Stimulated activated CD4-positive, alpha-beta T cell treated with anti-CD3 and anti-CD28 coated beads, Interleukin-2, amount 100 ng/mL, for 24 hours (primary cell): Measurements from ENCODE around the gene DYNLRB1.
"Not testable (repeated sequence)": the region's sequence is repeated elsewhere in the genome, so short reads cannot be mapped to it uniquely, and the experiment has no call there.

ENCODE experiments used
- DNase-seq, 2 donors: peaks; one replicate each; pipeline ENCODE4 v3.0.0-alpha.2; 2020

DYNLRB1 gene

DNA sequence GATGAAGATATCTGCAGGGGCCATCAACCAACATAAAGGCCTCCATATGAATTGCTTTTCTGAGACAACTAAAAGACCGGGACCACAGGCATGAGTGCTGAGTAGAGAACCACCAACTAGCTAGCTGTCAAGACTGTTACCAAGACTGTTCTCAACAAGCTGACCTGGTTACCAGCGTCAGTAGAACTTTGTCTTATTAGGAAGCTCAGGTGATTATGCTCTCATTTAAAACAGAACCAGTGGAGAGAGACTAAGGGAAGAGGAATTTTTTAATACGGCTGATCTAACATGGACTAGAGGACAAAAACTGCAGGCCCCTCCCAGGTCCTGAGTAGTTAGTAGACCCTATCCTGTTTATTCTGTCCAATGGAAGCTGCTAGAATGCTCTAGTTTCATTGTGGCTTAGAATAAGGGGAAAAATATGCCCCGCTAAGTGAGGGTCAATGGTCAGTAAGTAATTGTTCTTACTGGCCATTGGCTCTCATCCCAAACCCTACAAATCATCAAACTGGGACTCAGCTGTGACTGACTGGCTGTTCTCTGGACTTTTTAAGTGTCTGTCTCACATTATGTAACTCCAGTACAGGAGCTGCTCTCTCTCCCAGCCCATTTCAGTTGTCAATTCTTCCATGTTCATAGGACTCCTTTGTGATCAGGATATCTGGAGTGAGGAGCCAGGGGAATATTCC lies 3.8 kb upstream of the DYNLRB1 start:
- no peak for DNase-seq

DNA sequence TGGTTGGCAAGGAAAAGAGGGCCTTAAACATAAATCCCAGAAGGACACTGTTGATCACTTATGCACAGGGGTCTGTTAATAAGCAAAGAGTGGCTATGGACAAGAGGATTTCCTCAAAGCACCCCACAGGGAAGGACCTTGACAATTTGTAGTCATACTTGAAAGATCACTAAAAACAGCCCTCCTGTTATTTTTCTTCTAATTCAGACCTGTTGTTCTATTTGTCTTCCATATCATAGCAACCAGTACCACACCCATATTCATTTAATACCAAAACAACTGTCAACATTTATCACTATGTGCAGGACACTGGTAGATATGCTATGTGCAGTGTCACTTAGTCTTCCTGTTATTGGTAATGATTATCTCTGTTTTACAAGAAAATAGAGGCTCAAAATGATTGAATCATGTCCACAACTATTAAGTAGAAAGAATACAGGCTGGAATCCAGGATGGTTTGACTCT lies 3.2 kb upstream of the DYNLRB1 start:
- DNase-seq = no peak

DNA sequence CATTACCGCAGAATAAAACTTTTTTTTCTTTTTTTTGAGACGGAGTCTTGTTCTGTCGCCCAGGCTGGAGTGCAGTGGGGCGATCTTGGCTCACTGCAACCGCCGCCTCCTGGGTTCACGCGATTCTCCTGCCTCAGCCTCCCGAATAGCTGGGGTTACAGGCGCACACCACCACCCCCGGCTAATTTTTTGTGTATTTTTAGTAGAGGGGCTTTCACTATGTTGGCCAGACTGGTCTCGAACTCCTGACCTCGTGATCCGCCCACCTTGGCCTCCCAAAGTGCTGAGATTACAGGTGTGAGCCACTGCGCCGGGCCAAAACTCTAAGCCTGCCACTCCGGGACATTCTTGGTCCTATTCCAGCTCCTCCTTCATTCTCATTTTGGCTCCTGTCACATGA lies 2.2 kb upstream of the DYNLRB1 start:
- DNase-seq = not testable (repeated sequence)

DNA sequence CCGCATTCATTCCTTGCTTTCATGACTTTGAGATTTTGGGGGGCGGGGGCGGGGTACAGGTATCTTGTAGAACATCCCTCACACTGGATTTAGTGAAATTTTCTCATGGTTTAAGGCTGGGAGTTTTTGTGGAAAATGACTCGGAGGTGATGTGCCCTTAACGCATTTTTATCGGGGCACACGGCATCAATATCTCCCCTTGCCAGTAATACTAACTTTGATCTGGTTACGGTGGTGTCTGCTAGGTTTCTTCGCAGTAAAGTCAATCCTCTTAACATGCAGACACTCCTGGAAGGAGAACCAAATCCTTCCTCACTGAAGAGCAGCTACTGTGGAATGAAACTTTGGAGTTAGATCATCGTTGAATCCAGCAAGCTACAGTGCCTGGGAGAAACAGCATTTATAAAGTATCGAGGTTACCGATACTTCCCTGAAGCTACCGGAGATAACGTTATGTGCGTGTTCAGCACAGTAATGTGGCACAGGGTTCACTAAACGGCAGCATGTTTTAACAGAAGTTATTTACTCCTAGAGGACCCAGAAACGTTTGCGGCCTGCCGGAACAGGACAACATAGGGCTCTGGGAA lies 1.2 kb upstream of the DYNLRB1 start:
- DNase-seq = no peak

GRCh38 chr20:34515484-34516246 lies 557 bp upstream of the DYNLRB1 start:
- DNase-seq = peak; percentile 69 to 70

DNA sequence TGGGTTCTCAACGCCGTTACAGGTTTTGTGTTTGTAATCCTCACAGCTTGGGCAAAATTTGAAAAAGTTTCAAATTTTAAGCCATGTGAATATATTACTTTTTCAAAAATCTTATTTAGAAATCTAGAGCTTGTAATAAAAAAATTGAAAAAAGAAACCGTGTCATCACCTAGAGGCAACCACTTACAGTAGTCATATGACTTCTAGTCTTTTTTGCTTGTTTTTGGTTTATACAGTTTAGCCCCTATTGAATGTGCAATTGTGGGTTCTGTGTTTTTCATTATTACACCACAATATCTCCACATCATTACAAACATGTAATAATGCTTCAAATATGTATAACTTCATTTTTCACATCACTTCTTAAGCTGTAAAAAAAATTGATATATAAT lies 888 bp downstream of the DYNLRB1 start:
- DNase-seq = no peak

DNA sequence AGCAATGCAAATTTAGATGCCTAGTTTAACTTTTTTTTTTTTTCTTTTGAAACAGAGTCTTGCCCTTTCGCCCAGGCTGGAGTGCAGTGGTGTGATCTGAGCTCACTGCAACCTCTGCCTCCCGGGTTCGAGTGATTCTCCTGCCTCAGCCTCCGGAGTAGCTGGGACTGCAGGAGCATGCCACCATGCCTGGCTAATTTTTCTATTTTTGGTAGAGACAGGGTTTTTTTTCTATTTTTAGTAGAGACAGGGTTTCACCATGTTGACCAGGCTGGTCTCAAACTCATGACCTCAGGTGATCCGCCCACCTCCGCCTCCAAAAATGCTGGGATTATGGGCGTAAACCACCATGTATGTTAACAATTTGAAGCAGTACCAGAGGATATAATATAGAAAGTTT lies 2.6 kb downstream of the DYNLRB1 start:
- DNase-seq = not testable (repeated sequence)

GRCh38 chr20:34519841-34520240 lies 3.6 kb downstream of the DYNLRB1 start:
- DNase-seq = not testable (repeated sequence)

GRCh38 chr20:34522969-34523871 lies 7.0 kb downstream of the DYNLRB1 start:
- DNase-seq = peak; percentile 58 to 64

- peak in 1 of 2 donors; percentile 4 for DNase-seq
Measured at GRCh38 chr20:34524426-34524825, 8.2 kb downstream of the DYNLRB1 start.

GRCh38 chr20:34525342-34525708 lies 9.1 kb downstream of the DYNLRB1 start:
- DNase-seq = no peak

GRCh38 chr20:34525709-34526416 lies 9.6 kb downstream of the DYNLRB1 start:
- DNase-seq = no peak

- DNase-seq = no peak
Measured at GRCh38 chr20:34526466-34526865, 10.2 kb downstream of the DYNLRB1 start.

- DNase-seq = no peak
Measured at GRCh38 chr20:34527016-34527415, 10.8 kb downstream of the DYNLRB1 start.

DNA sequence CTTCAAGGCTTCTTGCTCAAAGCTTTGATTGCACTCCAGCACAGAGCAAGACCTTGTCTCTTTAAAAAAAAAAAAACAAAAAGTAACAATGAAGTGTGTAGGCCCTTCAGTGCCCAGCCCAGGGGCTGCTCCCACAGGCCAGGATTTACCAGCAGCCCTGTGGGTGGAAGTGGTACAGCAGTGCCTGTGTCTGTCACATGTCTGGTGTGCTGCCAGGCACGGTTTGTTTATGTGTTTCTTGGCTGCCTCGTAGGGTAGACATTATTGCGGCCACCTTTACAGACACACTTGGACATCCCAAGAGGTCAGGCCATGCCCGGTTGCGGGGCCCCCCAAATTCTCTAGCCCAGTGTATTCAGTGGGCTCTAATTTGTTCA lies 12.7 kb downstream of the DYNLRB1 start:
- DNase-seq = no peak

DNA sequence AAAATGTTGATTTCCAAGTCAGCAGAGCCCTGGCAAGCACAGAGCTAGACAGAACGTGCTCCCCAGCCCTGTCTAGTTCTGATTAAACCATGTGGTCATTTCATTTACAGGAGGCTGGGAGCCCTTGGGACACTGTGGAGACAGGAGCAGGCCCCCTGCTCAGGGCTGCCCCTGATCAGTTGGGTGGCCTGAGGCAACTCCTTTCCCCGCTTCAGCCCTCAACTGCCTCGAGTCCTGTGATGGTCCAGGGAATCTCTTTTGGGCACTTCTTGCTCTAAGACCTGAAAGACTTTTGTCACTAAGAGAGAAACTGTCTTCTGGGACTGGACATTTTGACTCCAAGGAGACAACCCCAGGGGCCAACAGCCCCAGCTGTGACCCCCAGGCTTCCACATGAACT lies 13.5 kb downstream of the DYNLRB1 start:
- no peak for DNase-seq

DNA sequence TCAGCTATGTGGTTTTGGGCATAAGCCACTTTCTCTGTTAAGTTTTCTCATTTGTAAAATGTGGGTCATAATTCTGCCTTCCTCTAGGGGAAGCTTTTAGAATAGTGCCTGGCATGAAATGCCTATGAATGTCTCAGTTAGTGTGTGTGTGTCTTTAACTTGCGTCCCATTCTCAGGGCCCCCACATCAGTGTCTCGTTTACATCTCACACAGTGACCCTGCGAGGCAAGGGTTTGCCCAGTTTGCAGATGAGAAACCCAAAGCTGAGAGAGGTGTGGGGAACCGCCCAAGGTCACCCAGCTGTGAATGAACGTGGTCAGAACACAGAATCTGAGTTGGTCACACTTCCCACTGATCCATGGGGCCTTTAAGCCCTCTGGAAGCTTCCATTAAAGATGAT lies 14.1 kb downstream of the DYNLRB1 start:
- DNase-seq = no peak

GRCh38 chr20:34531608-34532265 lies 15.5 kb downstream of the DYNLRB1 start:
- DNase-seq = no peak

DNA sequence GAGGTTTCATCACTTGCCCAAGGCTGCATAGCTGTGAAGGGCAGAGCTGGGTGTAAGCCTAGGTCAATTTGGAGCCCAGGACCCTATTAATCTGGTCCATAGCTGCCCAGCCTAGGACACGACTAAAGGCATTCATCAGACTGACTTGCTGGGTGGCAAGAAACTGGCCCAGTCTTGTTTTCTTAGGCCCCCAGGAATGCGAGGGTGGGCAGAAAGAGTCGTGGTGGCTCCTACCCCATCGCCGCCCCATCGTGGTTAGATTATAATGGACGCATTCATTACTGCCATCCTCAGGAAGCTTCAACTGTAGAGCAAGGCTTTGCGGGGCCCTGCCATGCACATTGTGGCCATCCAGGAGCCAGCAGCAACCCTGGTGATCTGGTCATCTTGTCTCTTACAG lies 16.1 kb downstream of the DYNLRB1 start:
- DNase-seq = no peak

DNA sequence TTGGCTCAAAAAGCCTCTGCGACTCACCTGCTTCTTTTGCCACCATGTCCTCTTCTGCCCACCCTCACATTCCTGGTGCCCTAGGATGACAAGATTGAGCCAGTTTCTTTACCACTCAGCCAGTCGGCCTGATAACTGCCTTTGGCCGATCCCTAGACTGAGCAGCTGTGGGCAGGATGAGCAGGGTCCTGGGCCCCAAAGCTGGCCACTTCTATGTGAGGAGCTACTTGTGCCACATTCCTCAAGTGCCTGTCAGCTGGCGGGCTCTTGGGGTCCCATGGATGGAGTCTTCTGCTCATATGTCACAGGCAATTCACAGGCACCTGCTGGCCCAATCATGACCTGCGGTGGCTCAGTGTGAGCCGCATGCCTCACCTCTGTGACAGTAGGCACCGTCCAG lies 16.5 kb downstream of the DYNLRB1 start:
- DNase-seq = no peak

DNA sequence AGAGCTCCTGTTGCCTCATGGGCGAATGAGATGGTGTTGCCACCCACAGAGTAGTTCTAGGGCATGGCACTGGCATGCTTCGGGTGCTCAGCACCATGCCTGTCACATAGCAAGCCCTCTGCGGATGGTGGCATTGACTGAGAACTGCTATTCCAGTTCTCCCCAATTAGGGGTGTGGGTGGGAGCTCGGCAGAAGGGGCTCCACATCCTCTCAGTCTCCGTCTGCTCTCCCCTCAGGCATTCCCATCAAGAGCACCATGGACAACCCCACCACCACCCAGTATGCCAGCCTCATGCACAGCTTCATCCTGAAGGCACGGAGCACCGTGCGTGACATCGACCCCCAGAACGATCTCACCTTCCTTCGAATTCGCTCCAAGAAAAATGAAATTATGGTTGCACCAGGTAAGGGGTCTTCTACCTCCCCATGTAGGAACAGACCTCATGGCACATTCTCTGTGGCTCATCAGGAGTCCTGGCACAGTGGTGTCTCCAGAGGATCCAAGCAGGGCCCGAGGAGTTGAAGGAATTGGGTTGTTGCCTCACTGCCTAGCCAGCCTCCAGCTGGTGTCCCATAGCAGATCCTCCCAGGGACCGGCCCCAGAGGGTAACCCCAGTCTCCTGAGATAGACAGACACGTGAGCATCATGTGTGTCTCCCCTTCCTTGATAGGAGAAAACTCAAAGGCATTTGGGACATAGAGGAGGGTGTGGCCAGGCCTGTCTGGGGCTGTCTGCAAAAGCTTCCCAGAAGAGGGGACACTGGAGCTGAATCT lies 18.4 kb downstream of the DYNLRB1 start:
- no peak for DNase-seq
